GM12801 (cell line): ENCODE measurements around the gene AK6.

Source experiments
- TF ChIP-seq, protein P1 (sequence below): IDR thresholded peaks from one replicate; pipeline ENCODE4 v1.5.1; 2011; ENCODE audit warnings: control low read depth; ENCODE audit not compliant: insufficient read length; ENCODE audit errors: extremely low read depth

The AK6 gene

DNA sequence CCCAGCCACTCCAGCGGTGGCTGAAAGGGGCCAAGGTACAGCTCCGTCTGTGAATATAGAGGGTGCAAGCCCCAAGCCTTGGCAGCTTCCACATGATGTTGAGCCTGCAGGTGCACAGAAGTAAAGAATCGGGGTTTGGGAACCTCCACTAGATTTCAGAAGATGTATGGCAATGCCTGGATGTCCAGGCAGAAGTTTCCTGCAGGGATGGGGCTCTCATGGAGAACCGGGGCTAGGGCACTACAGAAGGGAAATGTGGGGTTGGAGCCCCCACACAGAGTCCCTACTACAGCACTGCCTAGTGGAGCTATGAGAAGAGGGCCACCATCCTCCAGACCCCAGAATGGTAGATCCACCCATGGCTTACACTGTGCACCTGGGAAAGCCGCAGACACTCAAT is 59.9 kb downstream of the AK6 start:
- TF ChIP-seq, protein P1, sequence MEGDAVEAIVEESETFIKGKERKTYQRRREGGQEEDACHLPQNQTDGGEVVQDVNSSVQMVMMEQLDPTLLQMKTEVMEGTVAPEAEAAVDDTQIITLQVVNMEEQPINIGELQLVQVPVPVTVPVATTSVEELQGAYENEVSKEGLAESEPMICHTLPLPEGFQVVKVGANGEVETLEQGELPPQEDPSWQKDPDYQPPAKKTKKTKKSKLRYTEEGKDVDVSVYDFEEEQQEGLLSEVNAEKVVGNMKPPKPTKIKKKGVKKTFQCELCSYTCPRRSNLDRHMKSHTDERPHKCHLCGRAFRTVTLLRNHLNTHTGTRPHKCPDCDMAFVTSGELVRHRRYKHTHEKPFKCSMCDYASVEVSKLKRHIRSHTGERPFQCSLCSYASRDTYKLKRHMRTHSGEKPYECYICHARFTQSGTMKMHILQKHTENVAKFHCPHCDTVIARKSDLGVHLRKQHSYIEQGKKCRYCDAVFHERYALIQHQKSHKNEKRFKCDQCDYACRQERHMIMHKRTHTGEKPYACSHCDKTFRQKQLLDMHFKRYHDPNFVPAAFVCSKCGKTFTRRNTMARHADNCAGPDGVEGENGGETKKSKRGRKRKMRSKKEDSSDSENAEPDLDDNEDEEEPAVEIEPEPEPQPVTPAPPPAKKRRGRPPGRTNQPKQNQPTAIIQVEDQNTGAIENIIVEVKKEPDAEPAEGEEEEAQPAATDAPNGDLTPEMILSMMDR = no peak

DNA sequence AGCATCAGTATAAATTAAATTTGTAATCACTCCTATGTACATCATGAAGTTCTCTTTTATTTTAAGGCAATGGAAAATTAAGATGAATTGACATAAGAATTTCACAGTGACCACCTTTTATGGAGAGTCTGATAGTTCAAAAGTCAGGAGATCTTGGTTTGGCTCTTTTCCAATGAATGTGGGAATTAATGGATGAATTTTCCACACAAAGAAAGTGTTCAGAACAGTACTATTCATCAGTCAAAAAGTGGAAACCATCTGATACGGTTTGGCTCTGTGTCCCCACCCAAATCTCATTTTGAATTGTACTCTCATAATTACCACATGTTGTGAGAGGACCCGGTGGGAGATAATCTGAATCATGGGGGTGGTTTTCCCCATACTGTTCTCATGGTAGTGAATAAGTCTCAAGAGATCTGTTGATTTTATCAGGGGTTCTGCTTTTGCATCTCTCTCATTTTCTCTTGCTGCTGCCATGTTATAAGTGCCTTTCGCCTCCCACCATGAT is 61.2 kb downstream of the AK6 start:
- TF ChIP-seq, protein P1 = no peak

DNA sequence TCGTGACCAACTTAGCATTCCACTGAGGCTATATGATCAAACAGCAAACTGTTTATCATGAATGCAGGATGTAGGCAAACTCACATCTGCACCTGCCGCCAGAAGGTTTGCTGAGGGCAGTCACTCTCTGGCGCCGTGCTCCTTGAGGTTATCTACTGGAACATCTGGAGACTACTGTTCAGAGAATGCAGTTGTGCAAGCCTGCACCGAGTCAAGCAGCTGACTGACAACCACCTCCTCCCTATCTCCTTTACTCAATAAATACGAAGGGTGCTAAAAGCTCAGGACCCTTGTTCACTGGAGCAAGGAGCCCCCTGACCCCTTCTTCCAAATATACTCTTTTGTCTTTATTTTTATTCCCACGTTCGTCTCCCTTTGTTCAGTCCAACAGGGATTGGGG is 63.8 kb downstream of the AK6 start:
- TF ChIP-seq, protein P1 = no peak
